Hematopoietic multipotent progenitor cell treated with erythropoietin and hydrocortisone succinate and interleukin-3 and kit ligand, for 8 days (in vitro differentiated cells): ENCODE results near the gene SYT8.

ENCODE experiments used
- DNase-seq: peaks from one replicate; pipeline ENCODE4 v3.0.0-alpha.2; 2015

The SYT8 gene

DNA sequence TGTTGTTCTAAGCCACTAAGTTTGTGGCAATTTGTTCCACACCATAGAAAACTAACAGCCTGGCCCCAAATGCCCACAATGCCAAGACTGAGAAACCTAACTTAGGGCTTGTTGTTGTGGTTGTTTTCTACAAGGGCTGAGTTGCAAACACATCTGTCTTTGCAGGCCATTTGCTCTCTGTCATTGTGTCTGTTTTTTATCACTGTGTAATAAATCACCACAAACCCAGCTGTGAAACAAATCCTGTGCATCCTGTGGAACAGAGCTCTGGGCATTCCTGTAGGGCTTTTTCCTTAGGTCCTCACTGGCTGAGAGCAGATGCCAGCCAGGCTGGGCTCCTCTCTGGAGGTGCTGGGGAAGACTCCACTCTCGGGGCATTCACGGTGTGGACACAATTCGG is 15.7 kb upstream of the SYT8 start:
- no peak for DNase-seq

DNA sequence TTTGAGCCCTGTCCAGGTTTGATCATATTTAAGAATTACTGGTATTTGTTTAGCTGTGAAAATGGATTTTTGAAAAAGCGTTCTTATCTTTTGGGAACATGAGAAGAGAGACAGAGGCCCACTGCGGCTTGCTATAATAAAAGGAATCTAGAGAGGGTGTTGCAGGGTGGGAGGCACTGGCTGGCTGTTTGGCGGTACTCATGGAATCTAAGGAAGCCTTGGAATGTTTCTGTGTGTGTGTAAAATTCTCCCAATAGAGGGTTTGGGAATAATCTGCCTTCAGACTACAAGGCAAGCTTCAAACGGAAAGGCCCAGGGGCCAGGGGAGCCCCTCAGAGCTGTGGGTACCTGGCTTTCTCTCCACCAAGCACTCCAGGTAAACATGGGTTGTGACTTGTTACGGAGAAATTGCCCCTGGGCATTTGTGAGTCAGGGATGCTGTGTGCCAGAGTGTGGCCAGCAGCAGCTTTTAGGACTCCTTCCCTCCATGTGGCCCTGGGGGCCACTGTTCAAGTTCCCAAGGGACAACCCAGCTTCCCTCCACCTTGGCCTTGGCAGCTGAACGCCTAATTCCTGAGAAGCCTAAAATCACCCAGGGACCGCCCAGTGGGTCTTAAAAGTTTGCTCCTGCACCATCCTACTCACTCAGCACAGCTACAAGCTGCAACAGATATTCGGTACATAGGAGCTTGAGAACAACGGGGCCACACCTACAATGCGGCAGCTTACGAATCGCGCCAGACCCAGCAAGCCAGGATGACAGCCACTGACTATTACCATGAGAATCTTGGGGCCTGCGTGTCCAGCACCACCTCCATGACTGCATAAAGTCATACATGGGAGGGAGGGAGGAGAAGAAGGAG is 14.1 kb upstream of the SYT8 start:
- no peak for DNase-seq

DNA sequence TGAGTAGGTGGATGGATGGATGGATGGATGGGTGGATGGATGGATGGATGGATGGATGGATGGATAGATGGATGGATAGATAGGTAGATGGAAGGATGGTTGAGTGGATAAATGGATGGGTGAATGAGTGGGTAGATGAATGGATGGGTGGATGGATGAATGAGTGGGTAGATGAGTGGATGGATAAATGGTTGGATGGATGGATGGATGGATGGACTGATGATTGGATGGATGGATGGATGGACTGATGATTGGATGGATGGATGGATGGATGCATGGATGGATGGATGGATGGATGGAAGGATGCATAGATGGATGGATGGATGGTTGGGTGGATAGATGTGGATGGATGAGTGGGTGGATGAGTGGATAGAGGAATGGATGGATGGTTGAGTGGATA is 13.2 kb upstream of the SYT8 start:
- no peak for DNase-seq

DNA sequence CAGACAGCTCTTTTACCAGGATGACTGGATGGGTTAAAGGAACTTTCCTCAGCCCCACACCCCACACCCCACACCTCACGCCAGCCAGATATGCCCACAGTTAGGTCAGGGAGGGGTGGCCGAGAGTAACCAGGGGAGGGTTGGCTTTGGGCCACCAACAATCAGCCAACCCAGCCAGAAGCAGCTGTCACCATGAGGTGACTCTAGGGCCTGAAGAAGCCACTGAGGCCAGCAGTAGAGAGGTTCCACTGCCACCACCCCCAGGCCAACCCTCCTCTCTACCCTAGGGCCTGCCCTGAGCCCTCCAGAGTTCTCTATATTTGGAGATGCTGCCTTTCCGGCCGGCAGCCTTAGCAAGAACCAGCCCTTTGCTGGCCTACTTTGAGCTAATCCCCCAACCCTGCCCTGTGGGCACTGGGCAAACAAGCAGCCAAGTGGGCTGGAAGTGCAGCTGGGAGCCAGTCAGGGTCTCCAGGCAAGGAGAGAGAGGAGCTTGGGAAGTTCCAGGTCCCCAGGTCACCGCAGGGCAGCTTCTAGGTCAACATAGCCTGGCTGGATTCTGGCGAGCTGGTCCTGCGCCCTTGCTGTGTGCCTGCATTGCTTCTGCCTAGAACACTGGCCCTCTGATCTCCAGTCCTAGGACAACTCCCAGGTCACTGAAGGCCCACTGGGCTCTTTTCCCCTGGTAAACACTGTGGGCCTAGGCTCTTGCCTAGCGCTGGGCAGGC is 12.0 kb upstream of the SYT8 start:
- no peak for DNase-seq

DNA sequence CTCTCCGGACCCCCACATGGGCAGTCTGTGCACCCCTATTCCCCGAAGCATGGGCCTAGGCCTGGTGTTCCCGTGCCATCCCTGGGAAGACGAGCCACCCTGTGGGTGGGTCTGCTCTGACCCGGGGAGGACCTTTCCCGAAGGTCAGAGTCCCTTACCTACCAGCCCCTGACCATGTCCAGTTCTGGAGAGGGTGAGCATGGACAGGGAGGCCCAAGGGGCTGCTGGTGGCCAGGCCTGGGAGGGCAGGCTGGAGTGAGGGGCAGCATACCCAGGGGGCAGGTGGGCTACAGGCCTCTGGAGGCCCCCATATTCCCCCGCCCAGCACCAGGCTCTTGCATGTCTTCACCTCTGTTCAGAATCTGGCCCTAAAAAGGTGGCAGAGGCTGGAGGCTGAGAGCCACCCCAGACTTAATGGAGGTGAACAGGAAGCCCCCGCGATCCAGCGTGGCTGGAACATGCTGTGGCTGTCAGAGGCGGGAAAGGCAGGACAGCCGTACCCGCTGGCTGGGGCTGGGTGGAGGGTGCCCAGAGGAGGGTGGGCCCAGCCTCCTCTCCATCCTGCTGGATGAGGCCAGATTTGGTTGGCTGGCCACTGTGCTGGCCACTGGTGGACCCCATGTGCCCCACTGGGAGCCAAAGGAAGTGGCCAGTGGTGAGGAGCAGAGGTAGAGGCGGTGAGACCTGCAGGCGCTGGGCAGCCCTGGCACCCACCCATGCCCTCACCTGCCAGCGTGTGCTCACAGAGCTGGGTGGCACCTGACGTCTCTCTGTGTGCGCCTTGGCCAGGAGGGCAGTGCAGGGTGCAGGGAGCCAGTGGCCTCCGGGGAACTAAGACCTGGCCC is 11.2 kb upstream of the SYT8 start:
- DNase-seq = no peak

DNA sequence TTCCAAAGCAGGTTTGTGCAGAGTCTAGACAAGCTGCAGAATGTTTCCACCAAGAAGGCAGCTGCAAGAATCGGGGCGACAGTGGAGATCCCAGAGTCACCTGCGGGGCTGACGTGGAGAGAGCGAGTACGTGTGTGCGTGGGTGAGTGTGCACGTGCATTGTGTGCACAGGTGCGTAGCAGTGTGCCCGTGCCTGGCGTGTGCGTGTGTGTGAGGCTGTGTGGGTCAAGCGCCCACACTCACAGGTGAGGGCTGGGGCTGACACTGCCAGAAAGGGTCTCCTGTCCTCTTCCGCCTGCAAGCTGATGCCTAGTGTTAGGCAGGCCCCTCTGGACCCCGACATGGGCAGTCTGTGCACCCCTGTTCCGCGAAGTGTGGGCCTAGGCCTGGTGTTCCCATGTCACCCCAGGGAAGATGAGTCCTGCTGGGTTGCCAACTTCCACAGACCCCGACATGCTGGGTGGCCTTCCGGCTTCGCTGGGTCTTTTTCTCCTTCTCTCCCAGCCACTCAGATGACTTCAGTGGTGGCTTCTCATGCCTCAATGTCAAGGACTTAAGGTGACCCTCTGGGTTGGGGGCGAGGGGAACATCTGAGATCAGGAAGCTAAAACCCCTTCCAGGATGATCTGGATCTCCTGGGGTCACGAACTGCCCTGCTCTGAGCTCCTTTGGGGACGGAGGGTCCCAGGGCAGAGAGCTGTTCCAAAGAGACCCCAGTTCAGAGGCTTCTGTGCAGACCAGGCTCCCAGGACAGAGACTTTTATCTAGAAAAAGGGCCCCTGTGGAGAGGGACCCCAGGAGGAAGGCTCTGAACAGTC is 10.4 kb upstream of the SYT8 start:
- no peak for DNase-seq

DNA sequence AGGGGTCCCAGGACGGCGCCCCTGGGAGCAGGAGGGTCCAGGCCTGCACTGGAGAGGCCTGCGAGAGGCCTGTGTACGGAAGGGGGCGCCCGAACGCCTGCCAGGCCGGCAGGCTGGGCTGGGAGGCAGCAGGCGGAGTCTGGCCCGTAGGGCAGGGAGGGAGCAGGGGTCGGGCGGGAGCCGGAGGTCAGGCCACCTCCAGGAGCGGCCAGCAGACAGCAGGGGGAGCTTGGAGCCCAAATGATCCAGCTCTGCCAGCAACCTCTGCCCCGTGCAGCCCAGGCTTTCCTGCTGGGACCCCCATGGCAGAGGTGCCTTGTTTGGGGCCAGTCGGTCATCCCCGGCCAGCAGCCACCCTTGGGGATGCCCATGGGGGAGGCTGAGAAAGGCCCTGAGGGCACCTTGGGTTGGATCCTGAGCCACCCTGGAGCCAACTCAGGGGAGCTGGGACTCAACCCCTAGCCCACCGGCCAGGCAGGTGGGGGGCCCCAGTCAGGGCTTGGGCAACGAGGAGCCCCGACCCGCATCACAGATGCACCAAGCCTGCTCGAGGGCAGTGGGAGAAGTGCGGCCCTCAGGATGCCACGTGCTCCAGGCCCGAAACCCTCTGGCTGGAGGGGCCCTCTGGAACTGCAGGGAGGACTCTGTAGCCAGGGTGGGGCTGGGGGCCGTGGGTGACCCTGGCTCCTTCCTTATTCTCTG is 9.6 kb upstream of the SYT8 start:
- DNase-seq = peak; percentile 52

DNA sequence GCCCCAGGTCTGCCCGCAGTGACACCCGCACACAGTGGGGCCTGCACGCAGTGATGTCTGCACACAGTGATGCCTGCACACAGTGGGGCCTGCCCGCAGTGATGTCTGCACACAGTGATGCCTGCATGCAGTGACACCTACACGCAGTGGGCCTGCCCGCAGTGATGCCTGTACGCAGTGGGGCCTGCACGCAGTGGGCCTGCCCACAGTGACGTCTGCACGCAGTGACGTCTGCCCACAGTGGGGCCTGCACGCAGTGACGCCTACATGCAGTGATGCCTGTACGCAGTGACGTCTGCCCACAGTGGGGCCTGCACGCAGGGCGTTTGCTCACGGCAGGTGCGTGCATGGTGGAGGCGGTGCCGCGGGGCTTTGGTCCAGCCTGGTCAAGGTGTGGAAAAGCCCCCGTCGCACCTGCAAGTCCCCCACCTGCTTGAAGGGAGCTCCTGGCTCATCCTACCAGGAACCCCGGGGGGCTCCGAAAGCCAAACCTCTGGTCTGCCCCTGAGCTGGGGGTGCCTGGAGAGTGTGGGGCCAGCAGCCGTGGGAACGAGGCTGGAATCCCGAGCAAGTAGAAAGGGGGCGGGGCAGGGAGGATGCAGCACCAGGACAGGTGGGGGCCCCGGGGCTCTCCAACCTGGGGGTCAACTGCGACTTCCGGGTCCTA is 8.9 kb upstream of the SYT8 start:
- DNase-seq = no peak

DNA sequence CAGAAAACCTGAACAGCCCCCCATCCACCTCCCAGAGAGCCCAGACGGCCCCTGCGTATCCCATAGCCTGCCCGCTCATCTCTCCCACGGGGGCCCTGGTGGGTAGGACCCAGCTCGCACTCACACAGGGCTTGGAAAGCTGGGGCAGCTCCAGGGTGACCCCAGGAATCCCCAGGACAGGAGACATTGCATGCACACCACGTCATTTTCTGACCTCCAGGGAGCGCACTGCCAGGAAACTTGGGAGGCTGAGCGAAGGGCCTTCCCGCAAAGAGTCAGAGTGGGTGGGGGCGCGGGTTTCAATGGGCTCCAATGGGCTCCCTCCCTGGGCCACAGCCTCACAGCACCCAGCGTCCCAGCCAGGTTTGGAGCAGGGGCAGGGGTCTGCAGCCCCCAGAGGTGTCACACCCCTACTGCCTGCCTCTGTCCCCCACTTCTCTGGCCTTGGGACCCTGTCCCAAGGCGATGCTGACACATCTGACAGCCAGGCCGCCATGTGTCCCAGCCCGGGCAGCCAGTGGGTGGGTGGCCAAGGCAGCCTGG is 8.2 kb upstream of the SYT8 start:
- no peak for DNase-seq

DNA sequence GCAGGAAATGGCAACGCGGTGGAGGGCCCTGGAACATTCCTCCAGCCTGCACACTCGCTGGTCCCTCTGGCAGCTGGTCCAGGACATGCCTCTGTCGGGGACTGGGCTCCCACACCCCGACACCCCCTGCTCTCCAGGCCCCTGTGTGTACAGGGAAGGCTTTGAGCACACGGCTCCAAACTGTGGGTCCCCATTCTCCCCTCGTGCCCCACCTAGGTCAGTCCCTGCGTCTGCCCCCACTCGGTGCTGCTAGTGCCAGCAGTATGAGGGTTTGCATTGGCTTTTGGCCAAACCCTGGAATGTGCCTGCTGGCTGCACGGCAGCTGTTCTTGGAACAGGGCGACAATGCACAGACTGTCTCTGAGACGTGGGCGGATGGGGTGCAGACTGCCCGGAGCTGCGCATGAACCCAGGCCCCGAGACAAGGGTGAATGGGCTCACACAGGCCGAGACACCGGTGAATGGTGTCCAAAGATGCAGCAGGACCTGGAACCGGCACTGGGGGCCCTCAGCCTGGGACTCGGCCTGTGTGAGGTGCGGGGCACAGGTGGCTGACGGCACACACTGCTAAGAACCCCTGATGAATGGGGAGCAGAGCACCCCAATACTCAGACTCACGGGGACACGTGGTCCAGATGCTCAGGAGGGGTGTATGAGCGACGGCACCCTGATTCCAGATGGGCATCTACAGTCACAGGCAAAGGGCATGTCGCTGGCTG is 7.5 kb upstream of the SYT8 start:
- DNase-seq = no peak

DNA sequence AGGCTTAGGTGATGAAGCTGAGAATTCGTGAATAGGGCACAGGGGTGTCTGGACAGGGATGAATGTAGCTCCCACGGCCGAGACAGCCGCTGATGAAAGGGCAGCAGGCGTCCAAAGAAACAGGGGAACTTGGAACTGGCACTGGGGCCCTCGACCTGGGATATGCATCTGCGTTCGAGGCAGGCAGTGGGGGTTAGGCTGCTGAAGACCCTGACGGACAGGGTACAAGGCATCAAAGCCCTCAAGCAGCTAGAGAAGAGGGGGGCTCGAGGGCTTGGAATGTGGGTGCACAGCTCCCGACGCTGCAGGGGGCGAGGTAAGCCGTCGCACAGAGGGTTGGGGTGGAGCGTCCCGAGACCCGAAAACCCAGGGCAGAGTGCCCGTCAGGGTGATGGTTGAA is 6.9 kb upstream of the SYT8 start:
- no peak for DNase-seq

DNA sequence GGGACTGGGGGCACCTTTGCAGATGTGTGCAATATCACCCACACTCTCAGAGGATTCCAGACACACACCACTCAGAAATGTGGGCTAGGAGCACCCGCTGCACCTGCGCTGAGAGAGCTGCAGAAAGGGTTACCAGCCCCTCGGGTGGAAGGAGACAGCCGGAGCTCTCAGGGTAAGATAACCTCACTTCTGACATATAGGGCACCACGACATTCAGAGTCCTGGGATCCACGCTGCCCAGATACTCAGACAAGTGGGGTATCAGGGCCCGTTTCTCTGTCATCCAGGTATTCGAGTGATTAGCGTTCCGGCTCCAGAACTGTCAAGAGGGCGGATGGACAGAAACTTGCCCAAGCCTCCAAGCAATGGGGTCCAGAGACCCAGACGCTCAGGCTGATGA is 6.2 kb upstream of the SYT8 start:
- no peak for DNase-seq

DNA sequence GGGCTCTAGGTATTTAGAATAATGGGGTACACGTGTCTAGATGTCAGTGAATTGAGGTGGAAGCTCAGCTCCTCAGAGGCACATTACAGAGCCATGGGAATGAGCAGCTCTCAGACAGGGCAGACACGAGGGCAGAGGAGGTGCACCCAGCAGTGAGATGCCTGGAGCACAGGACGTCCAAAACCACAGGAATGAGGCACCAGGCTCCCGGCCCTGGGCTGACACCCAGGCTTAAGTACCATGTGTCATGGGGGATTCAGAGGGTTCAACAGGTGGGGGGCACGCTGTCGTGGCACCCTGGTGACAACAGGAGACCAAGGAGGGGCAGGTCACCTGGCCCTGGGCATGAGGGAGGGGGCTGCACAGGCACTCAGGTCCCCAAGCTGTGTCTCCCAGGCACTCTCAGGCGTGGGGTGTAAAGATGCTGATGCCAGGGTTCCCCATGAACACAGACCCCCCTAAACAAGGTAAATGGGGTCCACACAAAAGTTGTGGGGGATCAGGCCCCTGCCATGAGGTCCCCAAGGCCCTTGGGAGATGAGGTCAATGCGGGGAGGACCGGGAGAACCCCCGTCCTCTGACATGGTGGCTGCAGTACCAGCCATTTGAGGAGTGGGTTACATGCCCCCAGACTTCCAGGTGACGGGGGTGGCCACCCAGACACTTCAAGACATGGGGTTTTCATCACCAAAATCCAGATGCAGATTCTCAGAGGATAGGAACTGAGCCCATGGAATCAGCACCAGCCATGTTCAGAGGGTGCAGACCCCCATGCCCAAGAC is 5.6 kb upstream of the SYT8 start:
- no peak for DNase-seq

DNA sequence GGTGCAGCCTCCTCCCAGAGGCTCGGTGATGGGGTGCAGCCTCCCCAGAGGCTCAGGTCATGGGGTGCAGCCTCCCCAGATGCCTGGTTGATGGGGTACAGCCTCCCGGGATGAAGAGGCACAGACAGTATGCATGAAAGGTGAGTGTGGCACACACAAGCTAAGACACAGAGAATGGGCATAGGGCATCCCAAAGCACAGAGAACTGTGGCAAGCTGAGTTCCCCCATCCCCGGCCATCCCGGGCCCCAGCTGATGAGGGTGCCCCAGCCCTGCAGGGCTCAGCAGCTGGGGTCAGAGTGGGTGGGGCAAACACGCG is 4.8 kb upstream of the SYT8 start:
- no peak for DNase-seq

DNA sequence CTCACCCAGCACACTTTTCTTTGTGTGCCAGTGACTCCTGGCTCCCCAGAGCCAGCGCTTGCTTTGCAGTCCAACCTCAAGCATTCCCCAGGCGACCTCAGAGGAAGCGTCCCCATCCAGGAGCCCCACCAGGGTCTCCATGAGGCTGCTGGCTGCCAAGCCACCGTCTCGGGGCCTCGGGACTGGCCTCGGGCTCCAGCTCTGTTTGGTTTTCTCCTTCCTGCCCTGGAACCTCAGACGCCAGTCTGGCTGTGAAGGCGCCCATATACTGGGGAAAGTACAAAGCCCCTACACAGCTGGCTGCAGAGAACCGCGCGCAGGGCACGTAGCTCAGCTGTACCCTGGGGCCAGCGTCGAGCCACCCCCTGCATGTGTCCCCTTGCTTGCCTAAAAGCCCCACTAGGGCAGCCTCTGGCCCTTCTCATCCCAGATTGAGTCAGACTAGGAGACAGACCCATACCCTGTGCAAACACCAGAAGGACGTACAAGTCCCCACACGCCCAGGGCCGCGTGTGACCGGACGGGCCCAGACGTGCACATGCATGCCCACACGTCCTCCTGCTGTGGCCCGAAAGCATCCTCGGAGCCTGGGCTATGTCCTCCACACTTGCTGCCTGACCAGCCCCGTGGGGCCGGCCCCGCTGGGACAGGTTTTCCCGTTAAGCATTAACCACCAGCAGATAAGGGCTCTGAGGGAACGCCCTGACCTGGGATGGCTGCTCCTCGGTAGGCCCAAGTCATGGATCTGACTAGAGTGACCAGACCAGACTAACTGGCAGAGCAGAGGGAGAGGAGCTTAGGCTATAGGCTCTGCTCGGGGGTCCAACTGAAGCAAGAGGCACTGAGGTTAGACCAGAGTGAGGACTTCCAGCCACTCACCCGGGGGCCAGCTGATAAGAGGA is 4.2 kb upstream of the SYT8 start:
- no peak for DNase-seq

DNA sequence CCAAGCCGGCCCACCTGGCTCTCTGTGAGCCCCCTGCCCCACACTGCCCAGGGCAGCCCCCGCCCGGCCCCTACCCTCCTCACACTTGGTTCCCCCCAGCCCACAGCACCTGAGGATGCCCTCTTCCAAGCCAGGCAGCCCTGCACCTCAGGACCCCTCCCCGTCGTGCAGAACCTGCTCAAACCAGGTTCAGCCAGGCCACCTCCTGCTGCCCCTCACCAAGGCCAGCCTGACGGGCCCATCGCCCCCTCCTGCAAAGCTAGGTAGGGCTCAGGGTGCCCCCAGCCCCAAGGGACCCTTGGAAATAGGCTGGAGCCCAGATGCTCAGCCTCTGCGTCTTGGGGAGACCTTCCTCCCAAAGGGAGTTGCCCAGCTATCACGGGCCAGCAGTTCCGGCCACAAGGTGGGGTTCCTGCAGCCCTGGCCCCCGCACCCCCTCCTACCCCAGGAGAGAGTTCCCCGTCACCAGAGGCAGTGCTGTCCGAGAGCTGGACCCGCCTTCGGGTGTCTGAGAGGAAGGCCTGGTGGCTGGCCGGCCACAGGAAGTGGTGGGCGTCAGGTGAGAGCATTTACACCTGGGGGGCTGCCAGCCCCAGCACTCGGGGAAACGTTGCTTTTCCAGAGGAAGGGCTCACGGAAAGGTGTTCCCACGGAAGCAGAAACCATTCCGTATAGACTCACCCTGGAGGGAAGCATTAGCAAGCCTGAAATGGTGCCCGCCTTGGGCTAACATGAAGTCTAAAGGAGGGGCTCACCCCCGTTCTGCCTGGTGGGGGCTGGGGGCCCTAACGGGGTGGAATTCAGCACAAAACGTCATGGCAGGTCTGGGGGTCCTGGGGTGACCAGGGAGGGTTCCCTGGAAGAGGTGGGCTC is 3.2 kb upstream of the SYT8 start:
- no peak for DNase-seq

DNA sequence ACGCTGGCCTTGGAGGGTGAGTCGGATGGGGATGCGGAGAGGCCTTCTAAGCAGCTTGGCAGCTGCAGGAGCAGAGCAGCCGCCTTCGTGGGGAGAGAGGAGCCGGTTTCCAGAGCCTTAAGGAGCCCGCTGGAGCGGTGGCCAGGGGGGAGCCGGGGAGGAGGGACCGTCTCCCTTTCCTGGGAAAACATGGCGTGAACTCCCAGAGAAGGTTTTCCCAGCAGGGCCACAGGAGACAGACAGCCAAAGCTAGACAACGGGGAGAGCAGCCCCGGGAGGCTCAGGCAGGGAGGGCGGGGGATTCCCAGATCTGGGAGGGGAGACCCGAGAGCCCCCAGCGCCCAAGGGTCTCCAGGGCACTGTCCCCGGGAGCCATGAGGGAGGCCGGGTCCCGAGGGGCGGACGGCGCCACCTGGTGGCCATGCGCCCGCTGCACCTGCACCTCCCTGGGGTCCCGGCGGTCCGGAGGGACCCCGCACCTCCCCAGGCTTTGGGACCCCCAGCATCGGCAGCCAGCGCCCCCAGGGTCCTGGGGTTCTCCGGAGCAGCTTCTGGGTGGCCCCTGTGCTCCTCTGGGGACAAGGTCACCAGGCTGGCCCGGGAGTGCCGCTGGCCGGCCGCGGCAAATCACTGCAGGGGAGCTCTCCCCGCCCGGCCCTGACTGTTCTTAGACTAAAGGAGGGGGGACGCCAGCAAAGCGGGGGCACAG is 2.4 kb upstream of the SYT8 start:
- no peak for DNase-seq
